Keratinocyte (primary cell): ENCODE measurements around the gene TPH1. TPM values are rescaled to one million over a fixed set of nuclear protein-coding genes. Genes with fewer than 3 reads are reported as not detected.

Experiments used
- DNase-seq: peaks from one replicate; pipeline ENCODE4 v3.0.0-alpha.2; 2011; ENCODE audit warnings: low read depth, missing footprints, low spot score
- FAIRE-seq: peaks from 2 replicates; lab custom pipeline; 2011; peaks lifted over from hg19 to GRCh38; lab: Jason Lieb, UNC
- H2AFZ ChIP-seq: 2 replicates; pipeline ENCODE4 v1.6.0; 2012; ENCODE audit warnings: low read length, control low read depth, inconsistent platforms; ENCODE audit not compliant: control insufficient read depth
- H3K27ac ChIP-seq: 2 replicates; pipeline ENCODE4 v1.5.1; 2011; ENCODE audit warnings: low read length; ENCODE audit not compliant: control insufficient read depth, insufficient read depth
- H3K27me3 ChIP-seq: 3 replicates; pipeline ENCODE4 v1.6.0; 2011; ENCODE audit warnings: low read length; ENCODE audit not compliant: control insufficient read depth, insufficient read depth; ENCODE audit errors: extremely low read depth
- H3K36me3 ChIP-seq, 2 experiments: 2 replicates in 1 of 2; 3 replicates in 1 of 2; pipeline ENCODE4 v1.5.1; 2011; ENCODE audit warnings: low read length in 2 of 2, mild to moderate bottlenecking in 1 of 2; ENCODE audit not compliant: control insufficient read depth in 2 of 2, insufficient read depth in 2 of 2; ENCODE audit errors: extremely low read depth in 1 of 2
- H3K4me1 ChIP-seq: 3 replicates; pipeline ENCODE4 v1.5.1; 2011; ENCODE audit warnings: low read length; ENCODE audit not compliant: control insufficient read depth, insufficient read depth; ENCODE audit errors: extremely low read depth
- H3K4me2 ChIP-seq: 3 replicates; pipeline ENCODE4 v1.6.0; 2011; ENCODE audit warnings: low read depth, low read length; ENCODE audit not compliant: control insufficient read depth, insufficient read depth; ENCODE audit errors: extremely low read depth
- H3K4me3 ChIP-seq, 3 experiments: fragments of 200-600 bp in 1 of 3; sonication (generic) in 1 of 3; 2 replicates in 2 of 3; 3 replicates in 1 of 3; pipeline ENCODE4 v1.5.1; 2011 to 2016; ENCODE audit warnings: low read length in 3 of 3, mild to moderate bottlenecking in 3 of 3, control low read depth in 2 of 3, inconsistent platforms in 1 of 3, low read depth in 1 of 3, mixed read lengths in 1 of 3, mixed run types in 1 of 3, moderate library complexity in 1 of 3; ENCODE audit not compliant: control insufficient read depth in 2 of 3, insufficient read depth in 2 of 3; ENCODE audit errors: extremely low read depth in 1 of 3
- H3K79me2 ChIP-seq: 2 replicates; pipeline ENCODE4 v1.6.0; 2012; ENCODE audit warnings: low read length; ENCODE audit not compliant: control insufficient read depth, insufficient read depth
- H3K9ac ChIP-seq: 3 replicates; pipeline ENCODE4 v1.6.0; 2011; ENCODE audit warnings: low read length; ENCODE audit not compliant: control insufficient read depth, insufficient read depth; ENCODE audit errors: extremely low read depth
- H3K9me1 ChIP-seq: 3 replicates; pipeline ENCODE4 v1.6.0; 2011; ENCODE audit warnings: low read length; ENCODE audit not compliant: control insufficient read depth, insufficient read depth; ENCODE audit errors: extremely low read depth
- H3K9me3 ChIP-seq: 2 replicates; pipeline ENCODE4 v1.5.1; 2012; ENCODE audit warnings: low read depth, low read length; ENCODE audit not compliant: control insufficient read depth
- H4K20me1 ChIP-seq: 3 replicates; pipeline ENCODE4 v1.6.0; 2011; ENCODE audit warnings: low read length; ENCODE audit not compliant: control insufficient read depth, insufficient read depth; ENCODE audit errors: extremely low read depth
- EZH2 ChIP-seq: IDR thresholded peaks from one replicate; pipeline ENCODE4 v1.6.1; 2012; ENCODE audit warnings: inconsistent platforms, mild to moderate bottlenecking, low read length, moderate library complexity
- dilution Hi-C: fragments of 300-500 bp; cut with MboI; formaldehyde crosslinking; loops from one replicate; pipeline ENCODE4 v1.7.0; 2020; ENCODE audit warnings: low sequenced_read_pairs; ENCODE audit not compliant: extremely low pct_ligation_motif_present
- polyA plus RNA-seq, 5 experiments: library from polyadenylated mRNA; depleted of rRNA in 3 of 5; stranded (reverse) in 3 of 5; stranded (forward) in 1 of 5; unstranded in 1 of 5; fragments of >200 nt; gene quantifications; 1 replicate in 1 of 5; 2 replicates in 3 of 5; 3 replicates in 1 of 5; pipeline versions ENCODE4 v1.2.1 to v1.2.3, GENCODE V29; 2011 to 2012; ENCODE audit warnings: missing spikeins in 2 of 5, low read depth in 1 of 5, low replicate concordance in 1 of 5
- TF ChIP-seq, protein P1 (sequence below), 3 experiments: IDR thresholded peaks in 1 of 3; conservative IDR thresholded peaks in 1 of 3; optimal IDR thresholded peaks in 1 of 3; 2 replicates in 2 of 3; 3 replicates in 1 of 3; pipeline versions ENCODE3 to v1.5.1; 2011; ENCODE audit warnings: low read length in 3 of 3, mild to moderate bottlenecking in 3 of 3, moderate library complexity in 2 of 3, control low read depth in 1 of 3, inconsistent platforms in 1 of 3; ENCODE audit not compliant: insufficient read depth in 2 of 3; ENCODE audit errors: extremely low read depth in 1 of 3

Gene TPH1
- polyA plus RNA-seq, 1 donor (not counting 4 experiments of a cell fraction or from before 2014, with no cell fraction given): 0.22 TPM

- H3K4me3 ChIP-seq: no peak overlapping the region
- H3K27me3 ChIP-seq: no peaks in the 10 kb centered on the region
- no peaks in the 10 kb centered on the region for H3K9me3 ChIP-seq
- no peaks in the 10 kb centered on the region for H3K79me2 ChIP-seq
- H3K9ac ChIP-seq: no peak overlapping the region
- no peak overlapping the region for H3K4me2 ChIP-seq
- dilution Hi-C loops: no loop called here
- no peak overlapping the region for H2AFZ ChIP-seq
- no peak for DNase-seq
- no peaks in the 10 kb centered on the region for H3K9me1 ChIP-seq
- H3K27ac ChIP-seq: no peak overlapping the region
- no peaks in the 10 kb centered on the region for H3K4me1 ChIP-seq
- FAIRE-seq: no peak
- TF ChIP-seq EZH2: no peak
- TF ChIP-seq, protein P1, sequence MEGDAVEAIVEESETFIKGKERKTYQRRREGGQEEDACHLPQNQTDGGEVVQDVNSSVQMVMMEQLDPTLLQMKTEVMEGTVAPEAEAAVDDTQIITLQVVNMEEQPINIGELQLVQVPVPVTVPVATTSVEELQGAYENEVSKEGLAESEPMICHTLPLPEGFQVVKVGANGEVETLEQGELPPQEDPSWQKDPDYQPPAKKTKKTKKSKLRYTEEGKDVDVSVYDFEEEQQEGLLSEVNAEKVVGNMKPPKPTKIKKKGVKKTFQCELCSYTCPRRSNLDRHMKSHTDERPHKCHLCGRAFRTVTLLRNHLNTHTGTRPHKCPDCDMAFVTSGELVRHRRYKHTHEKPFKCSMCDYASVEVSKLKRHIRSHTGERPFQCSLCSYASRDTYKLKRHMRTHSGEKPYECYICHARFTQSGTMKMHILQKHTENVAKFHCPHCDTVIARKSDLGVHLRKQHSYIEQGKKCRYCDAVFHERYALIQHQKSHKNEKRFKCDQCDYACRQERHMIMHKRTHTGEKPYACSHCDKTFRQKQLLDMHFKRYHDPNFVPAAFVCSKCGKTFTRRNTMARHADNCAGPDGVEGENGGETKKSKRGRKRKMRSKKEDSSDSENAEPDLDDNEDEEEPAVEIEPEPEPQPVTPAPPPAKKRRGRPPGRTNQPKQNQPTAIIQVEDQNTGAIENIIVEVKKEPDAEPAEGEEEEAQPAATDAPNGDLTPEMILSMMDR (optimal IDR thresholded peaks at IDR 0.05 in 1 of 3, IDR thresholded peaks at IDR 0.05 in 1 of 3, conservative IDR thresholded peaks at IDR 0.05 in 1 of 3; ENCODE audit: extremely low read depth in 1 of 3, insufficient read depth in 2 of 3, low read length in 3 of 3): no peak
- no peaks in the 10 kb centered on the region for H4K20me1 ChIP-seq
- H3K36me3 ChIP-seq: peaks cover 0 to 3% of the 10 kb centered on the region in 2 experiments
Observed at GRCh38 chr11:18075444-18075843, 29.4 kb upstream of the TPH1 start.

GRCh38 chr11:18071098-18071705 lies 25.1 kb upstream of the TPH1 start:
- no peaks in the 10 kb centered on the region for H3K9me3 ChIP-seq
- DNase-seq (no peak), FAIRE-seq (no peak)
- H3K4me3 ChIP-seq: no peak overlapping the region
- no peaks in the 10 kb centered on the region for H3K27me3 ChIP-seq
- H4K20me1 ChIP-seq: no peaks in the 10 kb centered on the region
- TF ChIP-seq, protein P1 (optimal IDR thresholded peaks at IDR 0.05 in 1 of 3, IDR thresholded peaks at IDR 0.05 in 1 of 3, conservative IDR thresholded peaks at IDR 0.05 in 1 of 3; ENCODE audit: extremely low read depth in 1 of 3, insufficient read depth in 2 of 3, low read length in 3 of 3): no peak
- no peak for TF ChIP-seq EZH2
- no peak overlapping the region for H3K27ac ChIP-seq
- dilution Hi-C loops: no loop called here
- no peak overlapping the region for H3K4me2 ChIP-seq
- no peaks in the 10 kb centered on the region for H3K36me3 ChIP-seq
- no peak overlapping the region for H3K9ac ChIP-seq
- H3K9me1 ChIP-seq: no peaks in the 10 kb centered on the region
- no peak overlapping the region for H2AFZ ChIP-seq
- H3K4me1 ChIP-seq: no peaks in the 10 kb centered on the region
- no peaks in the 10 kb centered on the region for H3K79me2 ChIP-seq
